C1 segment of cervical spinal cord (tissue), 14 donors: ENCODE data around the gene COL8A2.

Source experiments
- DNase-seq, 14 donors: peaks; one replicate each; lab custom pipeline; 2025; lab: John Stamatoyannopoulos, UW

Gene COL8A2

GRCh38 chr1:36092166-36092797, 32.7 kb downstream of the COL8A2 start:
- DNase-seq = no peak

- DNase-seq = no peak
These were observed 33.3 kb downstream of the COL8A2 start for GRCh38 chr1:36091698-36092097.

- DNase-seq = no peak
These were observed 33.9 kb downstream of the COL8A2 start for GRCh38 chr1:36091141-36091540.

- DNase-seq = peak in 3 of 14 donors; percentile 27 to 36 (median 29)
These were observed 35.5 kb downstream of the COL8A2 start for GRCh38 chr1:36089393-36090121.

DNA sequence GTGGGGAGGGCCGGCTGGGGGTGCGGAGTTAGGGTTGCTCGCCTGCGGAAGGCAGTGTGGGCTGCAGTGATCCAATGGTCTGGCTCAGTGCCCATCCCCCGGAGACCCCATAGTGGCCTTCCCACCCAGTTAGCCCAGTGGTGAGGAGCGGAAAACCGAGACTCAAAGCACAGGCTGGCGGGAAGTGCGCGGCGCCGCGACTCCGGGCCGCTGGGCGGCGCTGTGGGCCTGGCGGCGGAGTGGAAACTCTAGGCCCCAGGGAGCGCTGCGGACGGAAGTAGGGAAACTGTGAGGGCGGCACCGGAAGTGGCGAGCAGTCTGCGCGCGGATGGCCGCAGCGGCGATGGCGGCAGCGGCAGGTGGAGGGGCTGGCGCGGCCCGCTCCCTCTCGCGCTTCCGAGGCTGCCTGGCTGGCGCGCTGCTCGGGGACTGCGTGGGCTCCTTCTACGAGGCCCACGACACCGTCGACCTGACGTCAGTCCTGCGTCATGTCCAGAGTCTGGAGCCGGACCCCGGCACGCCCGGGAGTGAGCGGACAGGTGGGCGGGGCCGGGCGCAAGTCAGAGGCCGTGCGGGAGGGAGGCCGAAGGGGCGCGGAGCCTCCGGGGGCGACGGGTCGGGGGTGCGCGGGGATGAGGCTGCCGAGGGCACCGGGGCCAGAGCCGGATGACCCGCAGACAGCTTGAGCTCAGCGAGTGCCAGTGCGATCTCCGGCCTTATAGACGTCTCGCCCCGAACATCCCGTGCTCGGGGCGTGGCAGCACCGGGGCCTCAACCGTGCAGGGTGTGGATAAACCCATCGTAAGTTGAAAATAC, 36.2 kb downstream of the COL8A2 start, which contains the start of gene ADPRS:
Gene ADPRS (plus strand): TSS at position 316 of the 816 bp plus-strand sequence. CDS start 13 bp downstream, at position 329.
- peak in 13 of 14 donors; percentile 39 to 88 (median 81) for DNase-seq

GRCh38 chr1:36088265-36088576, 36.8 kb downstream of the COL8A2 start:
- no peak for DNase-seq

- no peak for DNase-seq
These were observed 37.5 kb downstream of the COL8A2 start for GRCh38 chr1:36087233-36088123.

DNA sequence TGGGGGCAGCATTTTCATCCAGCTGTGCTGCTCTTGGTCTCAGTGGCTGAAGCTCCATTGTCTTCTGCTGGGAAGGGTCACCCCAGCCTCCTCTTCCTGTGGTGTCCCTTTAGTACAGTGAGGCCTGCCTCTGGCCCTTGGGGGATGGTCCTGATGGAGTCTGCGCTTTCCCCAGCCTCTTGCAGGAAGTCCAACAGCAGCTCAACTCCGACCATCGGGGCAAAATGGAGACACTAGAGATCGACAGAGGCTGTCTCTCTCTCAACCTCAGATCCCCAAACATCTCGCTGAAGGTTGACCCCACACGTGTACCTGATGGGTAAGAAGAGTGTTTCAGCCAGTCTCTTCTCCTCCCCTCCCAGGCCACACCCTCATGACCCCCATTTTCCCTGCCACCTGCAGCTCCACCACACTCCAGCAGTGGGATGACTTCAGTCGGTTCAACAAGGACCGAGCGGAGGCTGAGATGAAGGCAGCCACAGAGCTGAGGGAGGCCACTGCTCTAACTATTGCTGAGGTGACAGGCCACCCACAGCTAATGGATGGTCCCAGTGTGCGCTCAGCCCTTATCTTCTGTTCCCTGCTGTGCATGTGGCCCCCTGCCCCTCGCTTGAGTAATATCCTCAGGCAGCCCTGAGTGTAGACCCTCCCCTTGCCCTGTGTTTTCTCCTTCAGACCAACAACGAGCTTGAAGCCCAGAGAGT, 38.3 kb downstream of the COL8A2 start:
- no peak for DNase-seq

GRCh38 chr1:36085686-36086526, 39.1 kb downstream of the COL8A2 start:
- DNase-seq = no peak

GRCh38 chr1:36085126-36085525, 39.9 kb downstream of the COL8A2 start:
- no peak for DNase-seq

DNA sequence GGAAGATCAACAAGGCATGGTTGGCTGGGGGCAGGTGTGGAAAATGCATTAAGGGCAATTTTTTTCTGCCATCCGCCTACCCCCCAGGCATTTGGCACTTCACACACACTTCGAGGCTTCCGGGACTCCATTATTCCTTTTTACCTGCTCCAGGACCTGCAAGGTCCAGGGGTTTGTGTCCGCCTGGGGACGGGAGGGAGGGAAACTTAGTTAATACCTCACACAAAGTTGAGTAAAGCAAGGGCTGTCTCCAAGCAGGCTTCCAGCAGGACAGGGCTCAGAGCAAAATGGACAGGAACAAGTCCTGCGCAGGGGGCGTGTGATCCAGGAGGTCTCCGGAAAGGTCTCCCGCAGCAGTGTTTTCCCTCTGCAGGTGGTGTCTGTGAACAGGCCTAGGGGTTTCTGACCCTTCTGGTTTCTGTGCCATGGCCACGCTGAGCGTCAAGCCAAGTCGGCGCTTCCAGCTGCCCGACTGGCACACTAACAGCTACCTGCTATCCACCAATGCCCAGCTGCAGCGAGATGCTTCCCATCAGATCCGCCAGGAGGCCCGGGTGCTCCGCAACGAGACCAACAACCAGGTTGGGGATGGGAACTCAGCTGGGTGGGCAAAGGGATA, 40.4 kb downstream of the COL8A2 start:
- no peak for DNase-seq

DNA sequence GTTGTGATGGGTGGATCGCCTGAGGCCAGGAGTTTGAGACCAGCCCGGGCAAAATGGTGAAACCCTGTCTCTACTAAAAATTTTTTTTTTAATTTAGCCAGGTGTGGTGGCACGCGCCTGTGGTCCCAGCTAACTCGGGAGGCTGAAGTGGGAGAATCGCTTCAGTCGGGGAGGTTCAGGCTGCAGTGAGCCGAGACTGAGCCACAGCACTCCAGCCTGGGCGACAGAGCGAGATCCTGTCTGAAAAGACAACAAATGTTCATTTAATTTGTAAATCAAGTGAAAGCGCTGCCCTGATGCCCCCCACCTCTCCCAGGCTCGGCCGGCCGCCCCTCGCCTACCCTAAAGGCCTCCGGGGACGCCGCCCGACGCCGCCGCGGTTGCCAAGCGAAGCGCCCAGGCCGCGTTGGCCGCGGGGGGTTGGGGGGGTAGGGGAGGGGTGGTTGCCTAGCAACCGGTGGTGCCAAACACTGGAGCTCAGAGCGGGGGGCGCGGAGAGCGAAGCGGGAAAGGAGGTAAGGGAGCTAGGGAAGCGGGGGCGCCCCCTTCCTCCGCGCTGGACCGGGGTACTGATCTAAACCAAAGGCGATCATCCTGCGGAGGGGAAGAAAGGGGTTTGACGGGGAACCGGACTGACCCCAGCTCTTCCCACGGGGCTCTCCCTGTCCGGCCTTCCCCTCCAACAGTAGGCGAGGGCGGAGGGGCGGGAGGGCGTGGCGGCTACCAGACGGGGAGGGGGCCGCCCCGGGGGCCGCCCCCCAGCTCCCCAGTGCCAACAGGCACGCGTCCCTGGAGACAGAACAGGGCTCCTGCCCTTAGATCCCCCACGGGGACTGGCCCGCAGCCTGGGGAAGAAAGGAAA, 41.2 kb downstream of the COL8A2 start, which contains the start of gene TEKT2:
Gene TEKT2 (plus strand): TSS at position 460 of the 862 bp plus-strand sequence. CDS start 828 bp downstream, outside the sequence.
- DNase-seq = peak in 6 of 14 donors; percentile 26 to 70 (median 44)

DNA sequence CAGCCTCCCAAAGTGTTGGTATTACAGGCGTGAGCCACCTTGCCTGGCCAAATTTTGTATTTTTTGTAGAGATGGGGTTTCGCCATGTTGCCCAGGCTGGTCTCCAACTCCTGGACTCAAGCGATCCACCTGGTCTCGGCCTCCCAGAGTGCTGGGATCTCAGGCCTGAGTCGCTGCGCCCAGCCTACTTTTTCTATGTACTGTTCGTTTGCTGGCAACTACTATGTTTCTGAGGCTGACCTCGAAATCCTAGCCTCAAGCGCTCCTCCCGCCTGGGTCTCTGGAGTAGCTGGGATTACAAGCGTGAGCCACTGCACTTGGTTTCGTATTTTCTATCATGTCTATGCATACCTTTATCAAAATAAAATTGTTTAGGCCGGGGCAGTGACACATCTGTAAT, 41.8 kb downstream of the COL8A2 start:
- no peak for DNase-seq

DNA sequence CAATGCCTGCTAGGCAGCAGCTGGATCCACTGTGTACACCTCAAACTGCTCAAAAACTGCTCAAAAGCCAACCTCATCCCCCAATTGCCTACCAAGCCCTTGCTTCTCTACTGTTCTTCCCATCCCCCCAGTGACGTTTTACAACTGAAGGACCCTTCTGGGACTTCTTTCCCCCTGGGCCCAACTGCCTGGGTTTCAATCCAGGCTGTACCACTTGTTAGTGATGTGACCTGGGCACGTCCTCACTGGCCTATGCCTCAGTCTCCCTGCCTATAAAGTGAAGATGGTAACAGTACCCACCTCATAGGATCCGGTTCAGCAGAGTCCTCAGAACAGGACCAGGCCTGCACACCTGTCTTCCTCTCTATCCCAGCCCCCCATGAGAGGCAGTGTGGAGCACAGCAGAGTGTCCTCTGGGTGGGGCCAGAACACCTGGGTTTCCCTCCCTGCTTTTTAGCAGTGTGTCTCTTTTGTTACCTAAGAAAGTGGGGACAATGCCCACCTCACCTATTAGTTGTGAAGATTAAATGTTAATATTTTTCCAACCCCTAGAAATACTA, 43.0 kb downstream of the COL8A2 start:
- no peak for DNase-seq

- no peak for DNase-seq
These were observed 44.2 kb downstream of the COL8A2 start for GRCh38 chr1:36080801-36081200.

GRCh38 chr1:36080236-36080635, 44.8 kb downstream of the COL8A2 start:
- no peak for DNase-seq

DNA sequence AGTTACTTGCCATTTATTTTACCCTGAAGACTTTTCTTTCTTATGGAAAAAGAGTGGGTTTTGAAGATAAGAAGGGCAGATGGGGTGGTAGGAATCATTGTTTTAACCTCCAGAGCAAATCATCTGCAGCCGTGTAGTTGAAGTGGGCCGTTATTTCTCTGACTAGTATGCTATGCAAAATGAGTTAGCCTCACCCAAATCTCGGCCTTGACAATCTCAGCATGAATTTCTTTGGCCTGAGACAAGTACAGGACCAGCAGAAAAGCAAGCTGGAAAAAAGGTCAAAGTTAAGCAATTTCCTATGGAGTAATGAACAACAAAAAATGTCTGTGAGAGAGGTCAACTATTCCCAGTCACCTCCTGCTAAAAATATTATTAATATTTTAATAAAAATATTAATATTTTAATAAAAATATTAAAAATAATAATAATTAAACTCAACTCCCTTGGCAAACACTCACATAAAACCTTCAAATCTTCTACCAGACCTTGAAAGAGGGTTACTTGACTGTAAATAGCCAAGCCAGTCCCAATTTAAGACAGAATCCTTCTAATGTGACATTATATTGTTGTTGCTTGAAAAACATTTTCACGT, 47.9 kb downstream of the COL8A2 start:
- no peak for DNase-seq

- no peak for DNase-seq
These were observed 54.7 kb downstream of the COL8A2 start for GRCh38 chr1:36070349-36070748.
